Sigmoid colon (tissue), 4 donors: ENCODE data around the gene TAS2R4.

Experiments used
- EP300 ChIP-seq, 4 donors: sonication (generic); formaldehyde crosslinking; IDR thresholded peaks; one replicate each; pipeline ENCODE4 v1.6.1; 2017; ENCODE audit warnings: antibody characterized with exemption in 4 of 4
- TF ChIP-seq, protein P1 (sequence below), 4 experiments: fragments of 450-650 bp in 3 of 4; fragments of 200-600 bp in 1 of 4; IDR thresholded peaks; one replicate each; pipeline ENCODE4 v1.5.1; 2016 to 2019; ENCODE audit warnings: antibody characterized with exemption in 4 of 4, mild to moderate bottlenecking in 3 of 4, moderate library complexity in 2 of 4

DNA sequence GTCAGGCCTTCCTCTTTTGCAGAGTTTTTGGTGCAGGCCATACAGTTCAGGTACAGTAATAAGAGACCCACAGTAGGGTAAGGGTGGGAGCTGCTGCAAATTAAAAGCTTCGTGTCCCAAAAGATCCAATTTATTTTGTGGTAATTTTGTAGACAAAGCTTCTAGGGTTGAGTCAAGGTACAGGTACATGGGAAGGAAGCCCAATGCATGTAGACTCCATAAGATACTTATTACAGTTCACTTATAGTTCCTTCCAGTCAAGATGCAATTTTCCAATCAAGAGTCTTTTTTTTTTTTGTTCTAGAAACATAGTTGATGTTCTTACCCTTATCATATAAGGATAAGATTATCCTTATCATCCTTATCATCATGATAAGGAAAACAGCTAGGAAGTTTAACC is at the start of gene TAS2R4:
- TF ChIP-seq, protein P1, sequence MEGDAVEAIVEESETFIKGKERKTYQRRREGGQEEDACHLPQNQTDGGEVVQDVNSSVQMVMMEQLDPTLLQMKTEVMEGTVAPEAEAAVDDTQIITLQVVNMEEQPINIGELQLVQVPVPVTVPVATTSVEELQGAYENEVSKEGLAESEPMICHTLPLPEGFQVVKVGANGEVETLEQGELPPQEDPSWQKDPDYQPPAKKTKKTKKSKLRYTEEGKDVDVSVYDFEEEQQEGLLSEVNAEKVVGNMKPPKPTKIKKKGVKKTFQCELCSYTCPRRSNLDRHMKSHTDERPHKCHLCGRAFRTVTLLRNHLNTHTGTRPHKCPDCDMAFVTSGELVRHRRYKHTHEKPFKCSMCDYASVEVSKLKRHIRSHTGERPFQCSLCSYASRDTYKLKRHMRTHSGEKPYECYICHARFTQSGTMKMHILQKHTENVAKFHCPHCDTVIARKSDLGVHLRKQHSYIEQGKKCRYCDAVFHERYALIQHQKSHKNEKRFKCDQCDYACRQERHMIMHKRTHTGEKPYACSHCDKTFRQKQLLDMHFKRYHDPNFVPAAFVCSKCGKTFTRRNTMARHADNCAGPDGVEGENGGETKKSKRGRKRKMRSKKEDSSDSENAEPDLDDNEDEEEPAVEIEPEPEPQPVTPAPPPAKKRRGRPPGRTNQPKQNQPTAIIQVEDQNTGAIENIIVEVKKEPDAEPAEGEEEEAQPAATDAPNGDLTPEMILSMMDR (IDR thresholded peaks at IDR 0.05): no peak
- no peak for TF ChIP-seq EP300 (IDR thresholded peaks at IDR 0.05)
